Esophagus squamous epithelium (tissue), 4 donors: ENCODE data around the gene P4HTM.

ENCODE experiments used
- POLR2A ChIP-seq, 4 donors: fragments of 450-650 bp; IDR thresholded peaks; one replicate each; pipeline ENCODE4 v1.6.1; 2017; ENCODE audit warnings: antibody characterized with exemption in 4 of 4, mild to moderate bottlenecking in 4 of 4, moderate library complexity in 3 of 4
- TF ChIP-seq, protein P1 (sequence below), 6 experiments: fragments of 450-650 bp in 4 of 6; fragments of 200-600 bp in 2 of 6; sonication (generic) in 2 of 6; IDR thresholded peaks; one replicate each; pipeline ENCODE4 v1.5.1; 2016 to 2019; ENCODE audit warnings: antibody characterized with exemption in 6 of 6, mild to moderate bottlenecking in 4 of 6, moderate library complexity in 4 of 6

DNA sequence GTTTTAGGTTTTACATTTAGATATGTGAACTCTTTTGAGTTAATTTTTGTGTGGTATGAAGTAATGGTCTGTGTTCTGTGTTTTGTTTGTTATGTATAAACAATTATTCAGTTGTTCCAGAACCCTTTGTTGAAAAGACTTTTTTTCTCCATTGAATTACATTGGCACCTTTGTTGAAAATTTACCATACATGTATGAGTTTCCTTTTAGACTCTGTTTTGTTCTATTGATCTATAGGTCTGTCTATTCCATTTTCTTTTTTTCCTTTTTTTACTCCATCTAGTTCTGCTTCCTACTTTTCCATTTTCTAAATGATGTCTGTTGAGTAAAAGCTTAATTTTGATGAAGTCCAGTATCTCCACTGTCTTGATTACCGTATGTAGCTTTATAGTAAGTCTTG, 40.0 kb upstream of the P4HTM start:
- TF ChIP-seq, protein P1, sequence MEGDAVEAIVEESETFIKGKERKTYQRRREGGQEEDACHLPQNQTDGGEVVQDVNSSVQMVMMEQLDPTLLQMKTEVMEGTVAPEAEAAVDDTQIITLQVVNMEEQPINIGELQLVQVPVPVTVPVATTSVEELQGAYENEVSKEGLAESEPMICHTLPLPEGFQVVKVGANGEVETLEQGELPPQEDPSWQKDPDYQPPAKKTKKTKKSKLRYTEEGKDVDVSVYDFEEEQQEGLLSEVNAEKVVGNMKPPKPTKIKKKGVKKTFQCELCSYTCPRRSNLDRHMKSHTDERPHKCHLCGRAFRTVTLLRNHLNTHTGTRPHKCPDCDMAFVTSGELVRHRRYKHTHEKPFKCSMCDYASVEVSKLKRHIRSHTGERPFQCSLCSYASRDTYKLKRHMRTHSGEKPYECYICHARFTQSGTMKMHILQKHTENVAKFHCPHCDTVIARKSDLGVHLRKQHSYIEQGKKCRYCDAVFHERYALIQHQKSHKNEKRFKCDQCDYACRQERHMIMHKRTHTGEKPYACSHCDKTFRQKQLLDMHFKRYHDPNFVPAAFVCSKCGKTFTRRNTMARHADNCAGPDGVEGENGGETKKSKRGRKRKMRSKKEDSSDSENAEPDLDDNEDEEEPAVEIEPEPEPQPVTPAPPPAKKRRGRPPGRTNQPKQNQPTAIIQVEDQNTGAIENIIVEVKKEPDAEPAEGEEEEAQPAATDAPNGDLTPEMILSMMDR (IDR thresholded peaks at IDR 0.05): no peak
- TF ChIP-seq POLR2A (IDR thresholded peaks at IDR 0.05): no peak
